HG03457 (cell line): ENCODE results near the gene WNK1.
"Not testable (repeated sequence)": the region's sequence is repeated elsewhere in the genome, so short reads cannot be mapped to it uniquely, and the experiment has no call there.

Experiments
- ATAC-seq: cut with Tn5 transposase; IDR thresholded peaks from one replicate; pipeline ENCODE4 v1.9.1; 2021; ENCODE audit warnings: moderate number of reproducible peaks; ENCODE audit not compliant: unreplicated experiment

The WNK1 gene

GRCh38 chr12:751999-752694 is at the start of gene WNK1:
Gene WNK1 (plus strand): TSS chr12:752579. CDS start chr12:753566, 987 bp downstream.
- ATAC-seq = peak; percentile 39

GRCh38 chr12:704516-705242 is 47.7 kb upstream of the WNK1 start:
- ATAC-seq = no peak

- ATAC-seq = not testable (repeated sequence)
Measured at GRCh38 chr12:708084-708483, 44.3 kb upstream of the WNK1 start.

- ATAC-seq = no peak
Measured at GRCh38 chr12:709455-710020, 42.8 kb upstream of the WNK1 start.

GRCh38 chr12:712172-712863 is 40.1 kb upstream of the WNK1 start:
- no peak for ATAC-seq

- no peak for ATAC-seq
Measured at GRCh38 chr12:713281-713875, 39.0 kb upstream of the WNK1 start.

GRCh38 chr12:716506-716905 is 35.9 kb upstream of the WNK1 start:
- no peak for ATAC-seq

GRCh38 chr12:718756-719102 is 33.6 kb upstream of the WNK1 start:
- ATAC-seq = no peak

GRCh38 chr12:720231-720941 is 32.0 kb upstream of the WNK1 start:
- ATAC-seq = no peak

GRCh38 chr12:724194-724855 is 28.1 kb upstream of the WNK1 start:
- ATAC-seq = no peak

GRCh38 chr12:725076-725475 is 27.3 kb upstream of the WNK1 start:
- ATAC-seq = no peak

- ATAC-seq = no peak
Measured at GRCh38 chr12:726281-727140, 25.9 kb upstream of the WNK1 start.

GRCh38 chr12:727321-727720 is 25.1 kb upstream of the WNK1 start:
- ATAC-seq = no peak

- ATAC-seq = no peak
Measured at GRCh38 chr12:728781-729180, 23.6 kb upstream of the WNK1 start.

- ATAC-seq = no peak
Measured at GRCh38 chr12:729221-729620, 23.2 kb upstream of the WNK1 start.

GRCh38 chr12:730550-730949 is 21.8 kb upstream of the WNK1 start:
- ATAC-seq = no peak

- no peak for ATAC-seq
Measured at GRCh38 chr12:737122-737739, 15.1 kb upstream of the WNK1 start.

- ATAC-seq = no peak
Measured at GRCh38 chr12:738712-739111, 13.7 kb upstream of the WNK1 start.

- no peak for ATAC-seq
Measured at GRCh38 chr12:739349-739748, 13.0 kb upstream of the WNK1 start.
